BLaER1 treated with 17β-estradiol and CSF1 and Interleukin-3, amounts not matched to agents 10 nM and 100 nM (cell line): Measurements from ENCODE around the gene RNASEH1.
A peak's percentile ranks its signal among the peaks of the same experiment; 100 is the strongest.
"Not testable (repeated sequence)": the region's sequence is repeated elsewhere in the genome, so short reads cannot be mapped to it uniquely, and the experiment has no call there.

ENCODE experiments used
- H3K27ac ChIP-seq, 11 experiments: shearing (Covaris generic); formaldehyde crosslinking; 2 replicates each; pipeline ENCODE4 v1.8.1; 2022
- H3K27me3 ChIP-seq, 11 experiments: shearing (Covaris generic); formaldehyde crosslinking; 2 replicates each; pipeline ENCODE4 v1.8.1; 2022
- H3K36me3 ChIP-seq, 11 experiments: shearing (Covaris generic); formaldehyde crosslinking; 2 replicates each; pipeline ENCODE4 v1.8.1; 2022
- H3K4me1 ChIP-seq, 10 experiments: shearing (Covaris generic); formaldehyde crosslinking; 2 replicates each; pipeline ENCODE4 v1.8.1; 2022
- H3K4me2 ChIP-seq, 11 experiments: shearing (Covaris generic); formaldehyde crosslinking; 2 replicates each; pipeline ENCODE4 v1.8.1; 2022
- H3K4me3 ChIP-seq, 10 experiments: shearing (Covaris generic); formaldehyde crosslinking; 2 replicates each; pipeline ENCODE4 v1.8.1; 2022
- H3K9ac ChIP-seq, 11 experiments: shearing (Covaris generic); formaldehyde crosslinking; 2 replicates each; pipeline ENCODE4 v1.8.1; 2022
- H3K9me3 ChIP-seq, 11 experiments: shearing (Covaris generic); formaldehyde crosslinking; replicated peaks in 1 of 11; 2 replicates each; pipeline ENCODE4 v1.8.1; 2022
- H4K20me1 ChIP-seq, 11 experiments: shearing (Covaris generic); formaldehyde crosslinking; 2 replicates each; pipeline ENCODE4 v1.8.1; 2022
- Cebpa-rat ChIP-seq, 11 experiments: shearing (Covaris generic); IDR thresholded peaks; 2 replicates each; pipeline ENCODE4 v1.8.1; 2022

The RNASEH1 gene

DNA sequence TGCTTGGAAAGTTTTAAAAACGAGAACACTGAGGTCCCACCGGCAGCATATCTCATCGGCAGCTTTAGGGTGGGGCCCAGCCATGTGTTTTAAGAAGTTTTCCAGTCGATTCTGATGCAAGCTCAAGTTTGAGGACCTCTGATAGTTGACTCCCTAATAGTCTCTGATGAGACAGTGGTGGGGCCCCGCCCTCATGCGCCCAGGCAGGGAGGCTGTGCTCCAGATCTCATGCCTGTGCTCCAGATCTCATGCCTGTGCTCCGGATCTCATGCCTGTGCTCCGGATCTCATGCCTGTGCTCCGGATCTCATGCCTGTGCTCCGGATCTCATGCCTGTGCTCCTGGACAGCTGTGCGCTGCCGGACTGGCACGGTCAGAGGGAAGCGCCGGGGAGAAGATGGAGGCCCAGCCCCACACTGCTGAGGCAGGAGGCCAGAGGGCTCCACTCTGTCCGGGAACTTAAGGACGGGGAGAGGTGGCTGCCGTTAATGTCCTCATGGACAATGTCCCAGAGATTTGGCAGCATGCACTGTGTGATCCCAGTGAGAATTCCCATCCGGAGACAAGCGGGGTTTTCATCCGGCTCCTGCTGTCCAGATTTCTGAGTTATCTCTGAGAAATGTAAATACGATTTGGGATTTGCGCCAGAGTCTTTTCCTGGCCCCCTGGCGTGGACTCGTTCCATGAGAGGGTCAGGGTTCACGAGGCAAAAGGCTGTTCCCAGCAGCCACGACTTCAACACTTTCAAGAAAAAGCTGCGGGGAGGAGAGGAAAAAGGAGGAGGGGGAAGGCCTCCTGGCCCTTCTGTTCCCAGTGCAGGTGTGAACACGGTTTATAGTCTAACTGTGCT is 27.4 kb upstream of the RNASEH1 start:
- no peak for TF ChIP-seq Cebpa-rat (IDR thresholded peaks at IDR 0.05)
- no peak overlapping the region for H3K4me2 ChIP-seq
- no peak overlapping the region for H3K4me3 ChIP-seq
- no peak overlapping the region for H3K27ac ChIP-seq
- no peaks in the 10 kb centered on the region for H3K9me3 ChIP-seq
- H3K9ac ChIP-seq = no peak overlapping the region
- peaks cover 0 to under 1% (median 0%) of the 10 kb centered on the region in 10 experiments; a peak in 2 of 20 replicates for H3K4me1 ChIP-seq
- H4K20me1 ChIP-seq = peaks cover 33 to 87% (median 62%) of the 10 kb centered on the region in 11 experiments; a peak in 21 of 22 replicates
- peaks cover 59 to 87% (median 70%) of the 10 kb centered on the region in 11 experiments for H3K36me3 ChIP-seq
- no peaks in the 10 kb centered on the region for H3K27me3 ChIP-seq

DNA sequence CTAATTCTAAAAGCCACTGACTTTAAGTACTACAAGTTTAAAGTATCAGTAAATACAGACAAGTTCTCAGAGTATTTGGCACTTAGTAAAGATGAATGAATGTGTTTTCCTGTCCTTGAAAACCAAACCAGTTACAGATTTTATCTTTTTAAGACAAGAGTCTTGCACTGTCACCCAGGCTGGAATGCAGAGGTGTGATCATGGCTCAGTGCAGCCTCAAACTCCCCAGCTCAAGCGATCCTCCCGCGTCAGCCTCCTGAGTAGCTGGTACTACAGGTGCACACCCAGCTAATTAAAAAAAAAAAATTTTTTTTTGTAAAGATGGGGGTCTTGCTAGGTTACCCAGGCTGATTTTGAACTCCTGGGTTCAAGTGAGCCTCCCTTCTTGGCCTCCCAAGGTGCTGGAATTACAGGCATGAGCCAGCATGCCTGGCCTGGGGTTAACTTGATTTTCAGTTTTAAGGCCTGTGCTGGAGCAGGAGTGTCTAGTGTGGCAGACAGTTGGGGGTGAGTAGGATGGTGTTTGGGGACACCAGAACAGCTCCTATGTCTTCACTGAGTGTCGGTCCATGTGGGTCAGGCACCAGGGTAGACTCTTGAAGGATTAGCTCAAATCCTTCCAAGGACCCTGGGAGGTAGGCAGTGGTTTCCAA is 26.6 kb upstream of the RNASEH1 start:
- Histone ChIP-seq H3K27ac (no peak overlapping the region), H3K27me3 (no peaks in the 10 kb centered on the region), H3K9ac (no peak overlapping the region), H4K20me1 (peaks cover 40 to 95% (median 69%) of the 10 kb centered on the region in 11 experiments), H3K4me3 (no peak overlapping the region), H3K4me1 (peaks cover 0 to 8% (median 0%) of the 10 kb centered on the region in 10 experiments; a peak in 6 of 20 replicates), H3K4me2 (no peak overlapping the region), H3K9me3 (no peaks in the 10 kb centered on the region), H3K36me3 (peaks cover 66 to 94% (median 78%) of the 10 kb centered on the region in 11 experiments)
- no peak for TF ChIP-seq Cebpa-rat (IDR thresholded peaks at IDR 0.05)

DNA sequence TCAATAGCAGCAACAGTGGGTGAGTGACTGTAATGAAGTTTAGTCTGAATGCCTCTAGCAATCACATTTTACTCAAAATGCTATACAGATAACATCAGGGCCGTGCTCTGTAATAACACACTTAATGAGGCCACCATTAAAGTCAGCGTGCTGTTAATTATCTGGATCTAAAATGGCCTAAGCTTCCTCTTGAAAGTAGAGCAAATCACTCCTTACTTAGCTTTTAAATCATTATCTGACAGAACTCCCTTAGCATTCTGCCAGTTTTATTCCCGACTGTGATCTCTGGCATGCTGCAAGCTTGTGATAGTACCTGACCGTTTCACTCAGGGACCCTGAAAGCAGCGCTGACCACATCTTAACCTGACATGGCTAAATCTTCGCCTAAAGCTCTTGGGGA is 25.9 kb upstream of the RNASEH1 start:
- H3K9ac ChIP-seq = no peak overlapping the region
- no peak for TF ChIP-seq Cebpa-rat (IDR thresholded peaks at IDR 0.05)
- no peak overlapping the region for H3K27ac ChIP-seq
- H3K36me3 ChIP-seq = peaks cover 72 to 97% (median 83%) of the 10 kb centered on the region in 11 experiments
- H3K4me1 ChIP-seq = peaks cover 4 to 15% (median 5%) of the 10 kb centered on the region in 10 experiments; a peak in 15 of 20 replicates
- no peaks in the 10 kb centered on the region for H3K9me3 ChIP-seq
- no peak overlapping the region for H3K4me2 ChIP-seq
- H3K27me3 ChIP-seq = no peaks in the 10 kb centered on the region
- peaks cover 47 to 97% (median 76%) of the 10 kb centered on the region in 11 experiments for H4K20me1 ChIP-seq
- no peak overlapping the region for H3K4me3 ChIP-seq

DNA sequence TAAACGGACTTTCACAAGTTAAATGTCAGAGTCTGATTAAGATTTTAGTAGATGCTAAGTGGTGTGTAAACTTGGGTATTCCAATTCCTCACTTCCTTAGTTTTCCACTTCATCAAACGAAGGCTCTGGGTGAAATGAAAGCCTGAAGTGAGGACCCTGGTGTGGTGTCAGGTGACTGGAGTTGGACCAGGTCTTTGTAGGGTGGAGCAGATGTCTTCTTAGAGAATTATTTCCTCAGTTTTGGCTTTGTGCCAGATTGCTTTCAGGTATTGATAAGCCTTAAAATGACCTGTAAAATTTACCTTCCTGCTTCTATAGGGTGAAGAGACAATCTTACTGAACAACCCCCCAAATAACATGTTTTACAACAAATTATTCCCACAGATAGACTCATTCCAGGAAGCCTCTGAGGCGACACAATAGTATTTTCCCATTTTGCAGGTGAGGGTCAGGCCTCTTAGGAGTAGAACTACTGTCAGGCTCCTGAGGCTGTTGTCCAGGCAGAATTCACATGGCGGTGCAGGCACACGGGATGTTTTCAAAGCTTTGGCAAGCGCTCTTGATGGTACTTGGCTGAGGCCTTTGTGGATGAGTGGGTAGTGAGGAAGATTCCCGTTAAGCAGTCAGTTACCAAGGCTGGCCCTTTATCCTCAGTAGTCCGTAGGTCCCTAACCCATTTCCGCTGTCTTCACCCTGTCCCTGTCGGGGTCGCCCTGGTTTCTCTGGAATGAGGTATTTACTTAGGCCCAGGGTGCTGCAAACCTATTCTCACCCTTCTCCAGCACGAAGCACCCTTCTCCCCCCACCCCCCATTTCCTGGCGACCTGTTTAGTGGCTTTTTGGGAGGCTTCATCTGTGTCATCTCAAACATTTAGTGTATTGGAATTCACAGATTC is 23.5 kb upstream of the RNASEH1 start:
- no peak overlapping the region for H3K27ac ChIP-seq

GRCh38 chr2:3580449-3580848 is 22.3 kb upstream of the RNASEH1 start:
- TF ChIP-seq Cebpa-rat (IDR thresholded peaks at IDR 0.05) = no peak
- Histone ChIP-seq H3K4me3 (no peak overlapping the region), H3K27me3 (no peaks in the 10 kb centered on the region), H3K9ac (no peak overlapping the region; a peak in 1 of 22 replicates), H3K4me1 (peaks cover 31 to 42% (median 34%) of the 10 kb centered on the region in 10 experiments), H3K9me3 (no peaks in the 10 kb centered on the region), H4K20me1 (peaks cover 80 to 100% (median 98%) of the 10 kb centered on the region in 11 experiments), H3K36me3 (peaks cover 93 to 98% (median 98%) of the 10 kb centered on the region in 11 experiments), H3K4me2 (no peak overlapping the region), H3K27ac (no peak overlapping the region)

More for the DNA sequence above, 23.5 kb upstream of the RNASEH1 start:
- Histone ChIP-seq H4K20me1 (peaks cover 72 to 99% (median 98%) of the 10 kb centered on the region in 11 experiments), H3K4me3 (no peak overlapping the region), H3K9me3 (no peaks in the 10 kb centered on the region), H3K36me3 (peaks cover 94 to 100% (median 99%) of the 10 kb centered on the region in 11 experiments), H3K4me1 (peaks cover 28 to 40% (median 30%) of the 10 kb centered on the region in 10 experiments), H3K9ac (peak overlapping the region in 1 of 11 experiments; percentile 6; a peak in 1 of 22 replicates), H3K4me2 (no peak overlapping the region), H3K27me3 (no peaks in the 10 kb centered on the region)
- TF ChIP-seq Cebpa-rat (IDR thresholded peaks at IDR 0.05) = no peak

DNA sequence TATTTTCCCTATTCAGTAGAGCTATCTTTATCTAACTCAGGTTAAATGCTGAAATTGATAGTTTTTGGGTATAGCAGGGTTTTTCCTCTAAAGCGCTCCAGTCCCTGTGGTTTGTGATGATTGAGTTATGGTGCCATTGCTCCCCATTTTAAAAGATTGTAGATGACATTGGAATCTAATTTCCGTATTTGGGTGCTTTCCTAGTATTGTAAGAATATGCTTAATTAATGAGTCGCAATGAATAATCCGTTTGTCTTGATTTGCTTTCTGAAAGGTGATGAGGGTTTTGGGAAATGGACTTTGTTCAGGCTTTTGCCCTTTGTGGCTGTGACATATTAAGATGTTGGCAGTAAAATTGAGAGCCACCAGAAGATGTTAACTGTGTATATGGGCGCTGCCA is 20.9 kb upstream of the RNASEH1 start:
- no peak overlapping the region for H3K27ac ChIP-seq
- H3K36me3 ChIP-seq = peaks cover 78 to 84% (median 83%) of the 10 kb centered on the region in 11 experiments
- H3K4me3 ChIP-seq = peak overlapping the region in 8 of 10 experiments; percentile 90 to 99 (median 98); a peak in 9 of 20 replicates
- H3K27me3 ChIP-seq = no peaks in the 10 kb centered on the region
- TF ChIP-seq Cebpa-rat (IDR thresholded peaks at IDR 0.05) = no peak
- no peaks in the 10 kb centered on the region for H3K9me3 ChIP-seq
- peak overlapping the region; percentile 71 to 98 (median 92); a peak in 21 of 22 replicates for H3K4me2 ChIP-seq
- H3K4me1 ChIP-seq = peaks cover 39 to 51% (median 42%) of the 10 kb centered on the region in 10 experiments
- H4K20me1 ChIP-seq = peaks cover 80 to 87% (median 84%) of the 10 kb centered on the region in 11 experiments
- H3K9ac ChIP-seq = peak overlapping the region in 10 of 11 experiments; percentile 94 to 99 (median 97); a peak in 15 of 22 replicates

DNA sequence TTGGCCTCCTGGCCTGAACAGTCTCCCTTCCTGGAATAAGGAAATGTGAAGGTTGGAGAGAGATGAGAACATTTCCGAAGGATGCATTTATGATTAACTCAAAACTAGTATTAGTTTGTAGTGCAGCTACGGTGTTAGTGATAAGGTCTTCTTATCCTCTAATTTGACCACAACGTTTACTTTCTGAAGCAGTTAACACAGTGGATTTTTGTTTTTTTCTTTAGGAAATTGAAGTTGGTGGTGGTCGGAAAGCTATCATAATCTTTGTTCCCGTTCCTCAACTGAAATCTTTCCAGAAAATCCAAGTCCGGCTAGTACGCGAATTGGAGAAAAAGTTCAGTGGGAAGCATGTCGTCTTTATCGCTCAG is 18.1 kb upstream of the RNASEH1 start:
- Histone ChIP-seq H3K4me3 (peak overlapping the region; percentile 85 to 99 (median 98)), H4K20me1 (peaks cover 55 to 59% (median 57%) of the 10 kb centered on the region in 11 experiments), H3K4me1 (peaks cover 41 to 54% (median 45%) of the 10 kb centered on the region in 10 experiments), H3K27ac (peak overlapping the region; percentile 83 to 95 (median 91)), H3K9ac (peak overlapping the region; percentile 94 to 99 (median 97)), H3K4me2 (peak overlapping the region; percentile 71 to 98 (median 92)), H3K36me3 (peaks cover 51 to 56% (median 56%) of the 10 kb centered on the region in 11 experiments)
- H3K27me3 ChIP-seq, H3K9me3 ChIP-seq: not testable (repeated sequence)

DNA sequence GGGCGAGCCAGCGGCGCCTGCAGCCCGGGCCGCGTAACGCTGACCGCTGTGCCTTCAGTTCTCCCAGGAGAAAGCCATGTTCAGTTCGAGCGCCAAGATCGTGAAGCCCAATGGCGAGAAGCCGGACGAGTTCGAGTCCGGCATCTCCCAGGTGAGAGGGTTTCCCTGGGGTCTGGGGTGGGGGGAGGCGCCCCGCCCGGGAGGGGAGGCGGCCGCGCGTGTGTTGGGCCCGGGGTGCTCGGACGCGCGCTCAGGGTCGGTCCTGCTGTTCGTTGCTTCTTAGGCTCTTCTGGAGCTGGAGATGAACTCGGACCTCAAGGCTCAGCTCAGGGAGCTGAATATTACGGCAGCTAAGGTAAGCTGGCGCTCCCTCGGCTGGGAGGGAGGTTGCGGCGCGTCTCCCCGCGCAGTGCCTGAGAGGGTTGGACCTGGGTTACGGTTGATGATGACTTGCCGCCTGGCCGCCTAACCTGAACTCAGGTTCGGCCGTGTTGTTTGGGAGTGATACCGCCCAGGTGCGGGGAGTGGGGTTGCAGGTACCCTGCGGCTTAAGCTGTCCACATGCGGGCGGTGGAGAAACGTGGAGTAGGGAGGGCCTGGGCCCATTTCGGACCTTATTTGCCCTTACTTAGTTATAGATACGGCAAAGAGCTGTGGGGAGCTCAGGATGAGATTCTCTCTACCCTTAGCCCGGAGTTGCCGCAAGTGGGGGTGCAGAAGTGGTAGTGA is 17.6 kb upstream of the RNASEH1 start:
- peak overlapping the region; percentile 94 to 99 (median 97) for H3K9ac ChIP-seq
- H3K4me2 ChIP-seq = peak overlapping the region; percentile 71 to 98 (median 92)
- peak overlapping the region; percentile 85 to 99 (median 98) for H3K4me3 ChIP-seq
- H3K9me3 ChIP-seq = no peaks in the 10 kb centered on the region
- peaks cover 41 to 54% (median 45%) of the 10 kb centered on the region in 10 experiments for H3K4me1 ChIP-seq
- H3K27me3 ChIP-seq = no peaks in the 10 kb centered on the region
- peak overlapping the region; percentile 83 to 95 (median 91) for H3K27ac ChIP-seq
- peaks cover 50 to 54% (median 52%) of the 10 kb centered on the region in 11 experiments for H4K20me1 ChIP-seq
- peaks cover 45 to 51% (median 50%) of the 10 kb centered on the region in 11 experiments for H3K36me3 ChIP-seq
- TF ChIP-seq Cebpa-rat (IDR thresholded peaks at IDR 0.05) = no peak
